Liver (tissue), 3 donors: ENCODE results near the gene RPL29.

Source experiments
- CTCF ChIP-seq: fragments of 150-350 bp; IDR thresholded peaks from 2 replicates; pipeline ENCODE4 v1.5.1; 2017; ENCODE audit warnings: improper control_type of control experiment, low read depth, low read length; ENCODE audit not compliant: missing input control
- EGR1 ChIP-seq, 2 donors: IDR thresholded peaks; 2 replicates each; pipeline ENCODE4 v1.6.1; 2016 to 2018; ENCODE audit warnings: antibody characterized with exemption in 2 of 2, low read depth in 2 of 2
- FOXA1 ChIP-seq: IDR thresholded peaks from 2 replicates; pipeline ENCODE4 v1.6.1; 2016; ENCODE audit warnings: antibody characterized with exemption
- GABPA ChIP-seq, 2 donors: IDR thresholded peaks in 1 of 2; conservative IDR thresholded peaks in 1 of 2; 2 replicates each; pipeline ENCODE4 v1.6.1; 2016; ENCODE audit warnings: antibody characterized with exemption in 2 of 2, mild to moderate bottlenecking in 1 of 2, moderate library complexity in 1 of 2
- MAX ChIP-seq: IDR thresholded peaks from 2 replicates; pipeline ENCODE4 v1.6.1; 2016; ENCODE audit warnings: antibody characterized with exemption
- SP1 ChIP-seq: IDR thresholded peaks from 2 replicates; pipeline ENCODE4 v1.6.1; 2018; ENCODE audit warnings: antibody characterized with exemption, mild to moderate bottlenecking
- TAF1 ChIP-seq: conservative IDR thresholded peaks from 2 replicates; pipeline ENCODE4 v1.6.1; 2016; ENCODE audit warnings: antibody characterized with exemption, mild to moderate bottlenecking
- YY1 ChIP-seq: IDR thresholded peaks from 2 replicates; pipeline ENCODE4 v1.6.1; 2016; ENCODE audit warnings: antibody characterized with exemption, mild to moderate bottlenecking
- donor health status: healthy.
- donor health status: healthy.

DNA sequence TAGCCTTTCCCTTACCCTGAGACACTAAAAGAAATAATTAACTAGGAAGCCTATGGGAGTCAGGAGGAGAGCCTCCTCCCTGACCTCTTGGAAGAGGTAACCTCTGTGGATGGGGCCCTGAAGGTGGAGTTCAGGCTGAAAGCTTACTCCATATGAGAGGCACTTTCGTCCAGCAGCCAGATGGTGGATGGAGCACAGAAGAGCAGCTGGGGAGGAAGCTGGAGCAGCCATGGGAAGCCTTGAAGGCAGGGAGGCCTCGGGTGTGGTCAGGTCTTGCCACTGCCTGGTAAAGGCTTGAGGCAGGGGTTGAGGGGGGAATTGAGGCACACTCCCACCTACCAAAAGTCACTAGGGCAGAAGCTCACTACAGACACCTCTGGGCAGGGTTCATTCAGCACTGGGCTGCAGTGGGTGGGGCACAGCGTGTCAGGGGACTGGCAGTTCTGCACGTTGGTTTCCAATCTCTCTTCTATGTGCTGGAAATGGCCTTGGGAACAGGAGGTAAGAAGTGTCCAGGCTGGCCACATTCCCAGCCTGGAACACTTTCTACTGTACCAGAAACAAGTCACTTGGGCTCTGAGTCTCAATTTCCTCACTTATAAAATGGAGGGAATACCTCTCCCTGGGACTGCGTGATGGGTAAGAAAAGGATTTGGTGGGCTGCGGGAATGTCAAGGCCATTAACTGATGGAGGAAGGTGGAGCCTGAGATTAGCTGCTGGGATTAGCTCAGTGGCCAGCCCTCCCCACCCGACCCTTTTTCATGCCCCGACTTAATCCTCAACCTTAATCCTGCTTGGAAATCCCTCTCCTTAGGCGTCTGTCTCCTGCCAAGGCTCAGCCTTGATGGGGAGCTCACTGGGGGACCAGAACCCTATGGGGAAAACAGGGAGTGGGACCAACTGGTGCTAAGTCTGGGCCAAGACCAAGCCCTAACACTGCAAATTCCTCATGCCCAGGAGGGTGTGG is 33.8 kb downstream of the RPL29 start:
- no peak for TF ChIP-seq CTCF
- TF ChIP-seq SP1 = no peak
- no peak for TF ChIP-seq YY1
- no peak for TF ChIP-seq TAF1
- no peak for TF ChIP-seq FOXA1
- TF ChIP-seq MAX = no peak
- no peak for TF ChIP-seq EGR1 (IDR thresholded peaks at IDR 0.05; ENCODE audit: low read depth in 2 of 2)
- TF ChIP-seq GABPA (IDR thresholded peaks at IDR 0.05 in 1 of 2, conservative IDR thresholded peaks at IDR 0.05 in 1 of 2) = no peak
